ENCODE data around the gene MEOX2.

DNA sequence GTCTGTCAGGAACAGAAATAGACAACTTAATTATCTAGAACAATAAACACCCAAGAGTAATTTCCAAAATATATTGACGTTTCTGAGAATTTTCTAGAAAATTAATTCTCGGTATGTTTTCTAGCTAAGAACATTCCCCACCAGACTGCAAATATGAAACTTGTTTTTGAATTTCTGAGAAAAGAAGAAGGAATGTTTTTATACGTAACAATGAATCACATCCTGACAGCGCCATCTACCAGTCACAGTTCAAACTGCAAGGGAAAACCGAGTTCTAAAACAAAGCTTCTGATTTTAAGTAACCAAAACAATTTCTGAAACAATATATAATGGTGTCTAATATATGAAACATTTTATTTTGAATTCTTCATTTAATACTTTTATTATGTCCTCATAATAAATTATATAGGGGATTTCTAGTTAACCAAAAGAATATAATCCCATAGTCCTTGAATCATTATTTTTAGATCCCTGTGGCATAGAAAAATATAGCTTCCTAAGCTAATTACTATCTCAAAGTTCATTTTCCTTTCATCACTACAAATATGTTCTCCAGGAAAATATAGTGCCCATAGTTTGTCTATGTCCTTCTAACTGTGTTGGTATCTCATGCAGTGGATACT, 34.5 kb upstream of the MEOX2 start:
- no peak for TF ChIP-seq EZH2 (IDR thresholded peaks at IDR 0.05)
- no peak for TF ChIP-seq POLR2AphosphoS5 (IDR thresholded peaks at IDR 0.05; ENCODE audit: borderline replicate concordance, low read depth, low read length)
- no peak for TF ChIP-seq FOXP2 (optimal IDR thresholded peaks at IDR 0.05; ENCODE audit: control extremely low read depth, extremely low read length, insufficient read depth)
